T-helper 1 cell treated with Interleukin-12 subunit alpha and Interleukin-12 subunit beta and Interleukin-4 antibody, amounts not matched to agents 30 μg/mL and 1 μg/mL, for 36 hours (primary cell): Measurements from ENCODE around the gene CIAO2B.

ENCODE experiments used
- H3K27ac Mint-ChIP-seq: one replicate; pipeline ENCODE4 v1.8.0; 2021; ENCODE audit warnings: mild to moderate bottlenecking, mixed read lengths
- H3K27me3 Mint-ChIP-seq: one replicate; pipeline ENCODE4 v1.8.0; 2021; ENCODE audit warnings: low read depth, mixed read lengths
- H3K36me3 Mint-ChIP-seq: one replicate; pipeline ENCODE4 v1.8.0; 2021; ENCODE audit warnings: low read depth, mixed read lengths
- H3K4me1 Mint-ChIP-seq: one replicate; pipeline ENCODE4 v1.8.0; 2021; ENCODE audit warnings: low read depth, mixed read lengths
- H3K4me3 Mint-ChIP-seq: one replicate; pipeline ENCODE4 v1.8.0; 2021; ENCODE audit warnings: mild to moderate bottlenecking, moderate library complexity, mixed read lengths
- H3K9me3 Mint-ChIP-seq: one replicate; pipeline ENCODE4 v1.8.0; 2021; ENCODE audit warnings: mixed read lengths

Gene CIAO2B

DNA sequence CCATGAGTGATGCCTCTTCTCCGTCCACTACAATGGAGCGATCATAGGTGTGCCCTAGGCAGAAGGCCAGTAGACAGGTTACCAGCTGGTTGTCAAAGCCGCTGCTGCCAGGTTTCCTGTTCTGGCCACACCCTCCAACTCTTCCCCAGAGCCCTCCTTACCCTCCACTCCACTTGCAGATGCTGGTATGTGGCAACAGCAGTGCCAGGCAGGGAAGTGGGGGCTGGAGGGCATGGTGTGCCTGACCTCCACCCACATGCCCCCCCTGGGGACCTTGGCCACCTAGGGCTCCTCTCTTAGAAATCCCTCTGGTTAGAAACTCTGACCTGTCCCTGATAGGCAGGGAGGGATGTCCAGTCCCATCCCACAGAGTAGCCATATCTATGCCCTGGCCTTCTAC lies 10.3 kb downstream of the CIAO2B start:
- Mint-ChIP-seq H3K27me3 (peaks cover 42% of the 10 kb centered on the region), H3K36me3 (no peaks in the 10 kb centered on the region), H3K4me3 (no peak overlapping the region)

DNA sequence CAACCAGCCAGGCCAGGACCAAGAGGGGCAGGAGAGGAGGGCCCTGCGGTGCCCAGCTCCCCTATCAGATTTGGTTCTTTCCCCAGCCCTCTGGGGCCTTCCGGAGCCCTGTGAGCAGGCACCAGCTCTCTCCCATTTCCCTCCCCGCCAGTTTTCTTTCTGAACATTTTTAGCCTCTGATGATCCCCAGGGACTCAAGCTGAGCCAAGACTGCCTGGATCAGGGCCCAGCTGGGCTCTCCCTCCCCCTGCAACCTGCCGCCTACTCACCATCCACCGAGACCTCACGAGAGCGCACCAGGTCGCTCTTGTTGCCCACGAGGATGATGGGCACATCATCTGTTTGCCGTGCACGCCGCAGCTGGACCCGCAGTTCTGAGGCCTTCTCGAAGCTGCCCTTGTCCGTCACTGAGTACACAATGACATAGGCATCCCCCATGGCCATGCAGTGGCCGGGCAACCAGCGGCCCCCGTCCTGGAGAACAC lies 10.9 kb downstream of the CIAO2B start:
- no peak overlapping the region for H3K27ac Mint-ChIP-seq
- no peaks in the 10 kb centered on the region for H3K36me3 Mint-ChIP-seq
- no peaks in the 10 kb centered on the region for H3K9me3 Mint-ChIP-seq
- H3K4me1 Mint-ChIP-seq, result peaks cover 11% of the 10 kb centered on the region
- H3K4me3 Mint-ChIP-seq, result no peak overlapping the region
- peaks cover 43% of the 10 kb centered on the region for H3K27me3 Mint-ChIP-seq

More for the DNA sequence above, 10.3 kb downstream of the CIAO2B start:
- H3K9me3 Mint-ChIP-seq, result no peaks in the 10 kb centered on the region
- H3K27ac Mint-ChIP-seq, result no peak overlapping the region
- peaks cover 14% of the 10 kb centered on the region for H3K4me1 Mint-ChIP-seq

DNA sequence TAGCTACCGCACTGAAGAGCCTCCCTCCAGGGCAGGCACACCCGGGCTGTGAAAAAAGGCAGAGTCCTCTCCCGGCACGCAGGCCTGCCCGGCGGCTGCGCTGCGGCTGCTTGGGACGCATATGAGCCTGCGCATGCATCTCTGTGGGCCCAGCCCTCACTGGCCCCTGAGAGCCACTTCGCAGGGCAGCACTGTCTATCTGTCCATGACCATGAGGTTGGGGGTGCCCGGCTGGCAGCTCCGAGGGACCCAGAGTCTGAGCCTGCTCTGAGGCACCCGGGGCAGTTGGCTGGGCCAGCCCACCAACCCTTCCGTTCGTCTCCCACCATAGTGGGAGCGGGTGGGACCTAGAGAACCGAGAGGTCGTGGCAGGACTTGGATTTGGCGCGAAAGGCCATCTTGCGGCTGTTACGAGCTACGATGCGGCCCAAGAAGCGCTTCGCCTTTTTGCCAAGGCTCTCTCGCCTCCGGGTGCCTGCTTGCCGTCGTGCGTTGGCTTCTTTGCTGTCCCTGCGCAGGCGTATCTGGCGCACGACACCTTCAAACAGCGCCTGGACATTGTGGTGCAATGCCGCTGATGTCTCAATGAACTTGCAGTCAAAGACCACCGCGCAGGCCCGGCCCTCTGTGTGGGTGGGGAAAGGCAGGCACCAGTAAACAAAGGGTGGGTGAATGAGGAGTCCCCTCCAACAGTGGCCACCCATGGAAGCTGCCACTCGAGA lies 12.3 kb downstream of the CIAO2B start:
- H3K27ac Mint-ChIP-seq, result no peak overlapping the region
- peaks cover 46% of the 10 kb centered on the region for H3K27me3 Mint-ChIP-seq

DNA sequence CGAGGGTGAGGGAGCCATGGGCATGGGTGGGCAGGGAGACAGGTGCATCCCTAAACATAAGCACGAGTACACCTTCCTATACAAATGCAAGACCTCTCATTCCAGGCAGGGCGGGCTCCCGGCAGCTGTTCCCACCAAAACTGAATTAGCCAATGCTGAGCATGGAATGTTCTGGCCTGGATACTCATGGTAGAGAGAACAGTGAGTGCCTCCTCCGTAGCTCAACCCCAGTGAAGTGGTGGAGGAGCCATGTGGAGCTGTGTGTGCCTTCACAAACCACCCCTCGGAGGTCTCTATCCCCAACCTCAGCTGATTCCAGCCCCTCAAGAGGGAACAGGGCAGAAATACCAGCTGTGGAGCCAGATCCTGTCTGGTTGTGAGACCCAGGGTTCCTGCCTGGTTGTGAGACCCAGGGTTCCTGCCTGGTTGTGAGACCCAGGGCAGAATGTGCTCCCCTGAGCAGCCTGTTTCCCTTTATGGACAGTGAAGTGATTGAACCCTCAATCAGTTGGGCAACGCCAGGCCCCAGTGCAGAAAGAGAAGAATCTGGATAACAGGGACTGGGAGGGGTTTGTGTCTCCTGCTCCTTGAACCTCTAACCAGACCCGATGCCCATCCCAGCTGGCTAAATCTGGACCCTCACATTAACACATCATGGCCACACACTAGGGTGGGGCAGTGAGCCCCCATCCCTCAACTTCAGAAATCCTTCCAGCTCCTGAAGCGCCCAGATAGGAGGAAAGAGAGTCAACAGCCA lies 13.1 kb downstream of the CIAO2B start:
- Mint-ChIP-seq H3K27ac (no peak overlapping the region), H3K9me3 (no peaks in the 10 kb centered on the region), H3K36me3 (no peaks in the 10 kb centered on the region), H3K4me1 (peaks cover 4% of the 10 kb centered on the region), H3K4me3 (no peak overlapping the region), H3K27me3 (peaks cover 41% of the 10 kb centered on the region)

More for the DNA sequence above, 12.3 kb downstream of the CIAO2B start:
- peaks cover 4% of the 10 kb centered on the region for H3K4me1 Mint-ChIP-seq
- H3K9me3 Mint-ChIP-seq, result no peaks in the 10 kb centered on the region
- no peak overlapping the region for H3K4me3 Mint-ChIP-seq
- no peaks in the 10 kb centered on the region for H3K36me3 Mint-ChIP-seq

DNA sequence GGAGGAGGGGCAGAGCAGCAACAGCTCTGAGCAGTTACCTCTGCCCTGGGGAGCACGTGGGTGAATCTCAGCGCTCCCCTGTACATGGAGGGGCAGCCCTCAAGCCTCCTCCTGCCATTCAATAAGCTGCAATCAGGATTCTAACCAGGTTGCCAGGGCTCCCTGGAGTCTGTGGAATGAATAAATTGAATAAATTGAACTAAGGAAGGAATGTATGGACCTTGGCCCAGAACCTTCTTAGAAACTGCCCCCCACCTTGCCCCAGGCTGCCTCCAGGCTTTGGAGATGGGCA lies 14.0 kb downstream of the CIAO2B start:
- H3K27me3 Mint-ChIP-seq, result peaks cover 33% of the 10 kb centered on the region
- H3K27ac Mint-ChIP-seq, result no peak overlapping the region
- peaks cover 4% of the 10 kb centered on the region for H3K4me1 Mint-ChIP-seq
- H3K36me3 Mint-ChIP-seq, result no peaks in the 10 kb centered on the region
- no peaks in the 10 kb centered on the region for H3K9me3 Mint-ChIP-seq
- H3K4me3 Mint-ChIP-seq, result no peak overlapping the region

DNA sequence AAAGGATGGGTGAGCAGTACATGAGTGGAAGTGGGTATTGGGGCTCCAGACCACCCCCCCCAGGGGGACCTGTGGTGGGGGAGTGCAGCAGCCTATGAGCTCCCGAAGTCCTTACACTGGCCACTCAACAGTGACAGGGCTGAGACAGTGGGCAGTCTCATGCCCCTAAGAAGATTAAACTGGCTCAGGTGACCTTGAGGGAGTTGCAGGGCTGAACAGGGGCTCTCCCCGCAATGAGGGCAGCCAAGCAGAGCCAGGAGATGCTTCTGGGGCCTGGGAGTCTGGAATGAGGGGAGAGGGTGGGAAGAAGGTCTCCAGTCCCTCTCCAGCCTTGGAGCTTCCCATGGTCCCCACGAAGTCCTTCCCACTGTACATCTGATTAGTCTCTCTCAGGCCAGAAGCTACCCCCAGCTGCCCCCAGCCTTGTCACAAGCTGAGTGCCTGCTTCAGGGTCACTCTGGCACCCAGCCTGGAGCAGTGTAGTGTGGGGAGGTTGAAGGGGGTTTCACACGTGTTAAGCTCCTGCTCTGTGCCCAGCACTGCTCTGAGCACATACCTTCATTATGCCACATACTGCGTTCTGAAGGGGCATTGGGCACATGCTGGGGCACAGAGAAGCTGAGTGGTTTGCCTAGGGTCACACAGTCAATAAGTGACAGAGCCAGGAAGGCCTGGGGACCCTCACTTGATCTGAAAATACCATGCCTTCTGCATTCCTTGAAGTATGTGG lies 14.5 kb downstream of the CIAO2B start:
- Mint-ChIP-seq H3K4me3 (no peak overlapping the region), H3K4me1 (peaks cover 4% of the 10 kb centered on the region), H3K27me3 (peaks cover 31% of the 10 kb centered on the region), H3K36me3 (no peaks in the 10 kb centered on the region), H3K27ac (no peak overlapping the region), H3K9me3 (no peaks in the 10 kb centered on the region)

DNA sequence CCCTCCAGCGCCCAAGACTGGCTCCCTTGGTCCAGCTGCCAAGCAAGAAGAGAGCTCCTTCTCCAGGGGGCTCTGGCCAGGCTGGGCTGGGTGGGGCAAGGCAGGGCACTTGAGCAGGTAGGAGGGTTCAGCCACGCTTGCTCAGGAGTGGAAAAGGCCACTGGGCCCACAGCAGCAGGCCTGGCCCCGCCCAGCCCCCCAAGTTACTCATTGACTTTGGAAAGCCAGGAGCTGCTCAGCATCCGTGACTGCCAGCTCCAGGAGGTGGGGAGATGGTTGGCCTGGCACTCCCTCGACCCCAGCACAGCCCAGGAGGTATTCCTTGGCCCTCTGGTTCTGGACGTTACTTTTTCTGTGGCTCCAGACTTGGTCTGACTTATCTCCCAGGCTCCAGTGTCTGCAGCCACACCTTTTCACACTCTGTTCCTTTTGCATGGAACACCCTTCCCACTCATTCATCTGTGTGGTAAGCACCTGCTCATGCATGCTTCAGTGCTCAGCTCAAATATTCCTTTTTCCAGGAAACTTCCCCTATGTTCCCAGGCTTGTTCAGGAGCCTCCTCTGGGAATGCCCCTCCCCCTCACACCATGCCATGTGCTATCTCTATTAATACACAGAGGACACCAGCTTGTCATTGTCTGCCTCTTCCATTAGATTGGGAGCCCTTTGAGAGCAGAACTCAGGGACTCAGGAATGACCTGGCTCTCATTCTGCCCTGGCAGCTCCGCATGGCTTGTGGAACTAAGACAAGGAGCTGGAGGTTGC lies 15.2 kb downstream of the CIAO2B start, which contains the start of gene CDH16:
Gene CDH16 (minus strand): TSS at position 83 of the 766 bp plus-strand sequence. CDS start 820 bp downstream, outside the sequence.
- Mint-ChIP-seq H3K27ac (no peak within 1 kb of the TSS), H3K4me3 (no peak within 1 kb of the TSS)

DNA sequence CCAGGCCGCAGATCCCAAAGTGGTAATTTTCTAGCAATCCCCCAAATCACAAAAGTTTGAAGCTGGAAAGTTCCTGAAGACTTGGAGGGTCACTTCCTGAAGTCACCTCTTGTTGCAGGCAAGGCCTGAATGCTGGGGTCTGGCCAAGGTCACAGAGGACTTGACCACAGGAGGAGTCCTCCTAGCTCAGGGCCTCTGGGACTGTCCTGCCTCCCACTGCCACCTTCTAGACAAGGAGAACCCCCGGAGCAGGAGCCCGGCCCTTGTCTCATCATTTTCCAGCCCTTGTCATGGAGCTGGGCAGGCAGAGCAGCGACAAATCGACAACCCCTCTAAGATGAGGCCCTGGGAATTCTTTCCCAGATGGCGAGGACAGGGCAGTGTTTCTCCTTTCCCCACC lies 15.8 kb downstream of the CIAO2B start:
- Mint-ChIP-seq H3K9me3 (no peaks in the 10 kb centered on the region), H3K36me3 (no peaks in the 10 kb centered on the region), H3K27me3 (peaks cover 17% of the 10 kb centered on the region), H3K4me3 (no peak overlapping the region), H3K27ac (no peak overlapping the region), H3K4me1 (no peaks in the 10 kb centered on the region)

More for the DNA sequence above, 15.2 kb downstream of the CIAO2B start, which contains the start of gene CDH16:
- peaks cover 24% of the 10 kb centered on the region for H3K27me3 Mint-ChIP-seq
- no peaks in the 10 kb centered on the region for H3K36me3 Mint-ChIP-seq
- H3K9me3 Mint-ChIP-seq, result no peaks in the 10 kb centered on the region
- peaks cover 4% of the 10 kb centered on the region for H3K4me1 Mint-ChIP-seq

DNA sequence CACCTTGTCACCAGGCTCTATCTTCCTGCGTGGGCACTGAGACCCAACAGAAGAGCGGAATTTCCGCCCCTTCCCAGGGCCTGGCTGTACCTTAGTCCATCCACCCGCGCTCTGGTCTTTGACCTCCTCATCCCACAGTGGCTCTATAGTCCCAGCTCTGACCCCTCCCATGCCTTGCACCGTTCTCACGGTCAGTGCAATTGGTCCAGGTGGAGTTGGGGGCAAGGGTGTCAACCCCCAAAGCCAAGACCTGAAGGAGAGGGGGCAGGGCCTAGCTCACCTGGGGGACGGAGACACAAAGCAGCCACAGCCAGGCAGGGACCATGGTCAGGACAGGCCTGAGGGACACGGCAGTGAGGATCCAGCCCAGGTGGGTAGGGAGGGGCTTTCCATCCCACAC lies 16.5 kb downstream of the CIAO2B start:
- Mint-ChIP-seq H3K36me3 (no peaks in the 10 kb centered on the region), H3K27ac (no peak overlapping the region), H3K4me3 (no peak overlapping the region), H3K27me3 (peaks cover 11% of the 10 kb centered on the region), H3K9me3 (no peaks in the 10 kb centered on the region), H3K4me1 (no peaks in the 10 kb centered on the region)

DNA sequence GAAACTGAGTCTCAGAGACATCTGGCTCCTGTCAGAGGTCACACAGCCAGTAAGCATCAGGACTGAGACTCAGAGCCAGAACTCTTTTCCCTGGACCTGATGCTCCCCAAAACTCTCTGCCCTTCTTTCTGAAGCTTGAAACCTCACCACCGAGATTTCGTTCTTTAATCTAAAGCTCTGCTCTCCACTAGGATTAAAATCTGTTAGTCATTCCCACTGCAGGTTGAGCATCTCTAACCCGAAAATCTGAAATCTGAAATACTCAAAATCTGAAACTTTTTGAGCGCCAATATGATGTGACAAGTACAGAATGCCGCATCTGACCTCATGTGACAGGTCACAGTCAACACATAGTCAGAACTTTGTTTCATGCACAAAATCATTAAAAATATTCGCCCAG lies 17.7 kb downstream of the CIAO2B start:
- Mint-ChIP-seq H3K9me3 (no peaks in the 10 kb centered on the region), H3K4me3 (no peak overlapping the region), H3K27me3 (peaks cover 11% of the 10 kb centered on the region), H3K27ac (no peak overlapping the region), H3K4me1 (no peaks in the 10 kb centered on the region), H3K36me3 (no peaks in the 10 kb centered on the region)

DNA sequence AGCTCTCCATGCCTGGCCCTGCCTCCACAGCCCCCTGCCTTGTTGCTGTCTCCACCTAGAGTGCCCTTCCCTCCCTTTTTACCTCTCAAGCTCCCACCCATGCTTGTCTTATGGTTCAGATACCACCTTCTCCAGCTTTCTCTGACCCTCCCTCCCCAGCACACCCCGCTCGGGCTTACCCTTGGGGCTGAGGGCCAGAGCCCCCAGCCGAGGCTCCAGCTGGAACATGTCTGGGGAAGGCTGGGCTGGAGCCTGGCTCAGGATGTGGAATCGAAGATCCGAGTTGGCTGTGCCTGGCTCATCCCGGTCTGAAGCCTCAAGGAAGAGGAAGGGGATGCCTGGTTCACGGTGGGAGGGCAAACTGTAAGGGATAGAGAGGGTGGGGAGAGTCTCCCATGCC lies 19.2 kb downstream of the CIAO2B start:
- Mint-ChIP-seq H3K4me1 (no peaks in the 10 kb centered on the region), H3K9me3 (no peaks in the 10 kb centered on the region), H3K4me3 (no peak overlapping the region), H3K27me3 (peaks cover 4% of the 10 kb centered on the region), H3K27ac (no peak overlapping the region), H3K36me3 (no peaks in the 10 kb centered on the region)

DNA sequence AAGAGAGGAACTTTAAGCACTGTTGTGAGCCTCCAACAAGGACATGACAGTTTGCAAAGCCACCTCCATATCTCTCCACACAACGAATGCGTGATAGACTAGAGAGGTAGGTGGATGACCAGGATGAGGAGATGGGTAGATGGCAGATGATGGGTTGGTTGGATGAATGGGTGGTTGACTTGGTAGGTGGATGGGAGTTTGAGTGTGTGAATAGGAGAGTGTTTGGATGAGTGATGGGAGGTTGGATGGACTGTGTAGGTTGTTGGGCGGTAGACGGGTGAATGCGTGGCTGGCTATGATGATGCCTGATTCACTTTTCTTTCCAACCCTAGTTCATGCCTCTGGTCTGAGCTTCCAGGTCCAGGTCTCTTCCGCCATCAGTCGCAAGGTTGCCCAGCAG lies 19.7 kb downstream of the CIAO2B start:
- peaks cover 4% of the 10 kb centered on the region for H3K27me3 Mint-ChIP-seq
- no peaks in the 10 kb centered on the region for H3K36me3 Mint-ChIP-seq
- no peaks in the 10 kb centered on the region for H3K9me3 Mint-ChIP-seq
- H3K4me1 Mint-ChIP-seq, result no peaks in the 10 kb centered on the region
- H3K27ac Mint-ChIP-seq, result no peak overlapping the region
- H3K4me3 Mint-ChIP-seq, result no peak overlapping the region

DNA sequence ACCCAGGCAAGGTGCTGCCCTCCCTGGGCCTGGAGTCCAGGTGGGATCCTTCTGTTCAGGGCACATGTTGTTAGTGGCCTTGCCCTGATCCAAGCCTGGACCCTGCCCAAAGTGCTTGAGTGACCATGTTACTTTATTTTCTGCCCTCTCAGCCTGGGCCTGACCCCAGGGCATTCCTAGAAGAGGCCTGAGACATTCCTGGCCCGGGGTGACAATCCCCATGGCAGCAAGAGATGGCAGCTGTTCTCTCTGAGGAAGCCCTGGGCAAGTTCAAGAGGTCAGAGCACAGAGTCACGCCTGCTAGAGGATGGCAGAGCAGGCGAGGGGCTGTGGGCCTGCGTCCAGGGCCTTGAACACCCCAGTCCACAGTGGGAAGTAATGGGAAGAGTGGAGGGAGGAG lies 20.5 kb downstream of the CIAO2B start:
- peaks cover 4% of the 10 kb centered on the region for H3K27me3 Mint-ChIP-seq
- H3K4me1 Mint-ChIP-seq, result no peaks in the 10 kb centered on the region
- no peak overlapping the region for H3K4me3 Mint-ChIP-seq
- H3K27ac Mint-ChIP-seq, result no peak overlapping the region
- H3K9me3 Mint-ChIP-seq, result no peaks in the 10 kb centered on the region
- no peaks in the 10 kb centered on the region for H3K36me3 Mint-ChIP-seq

DNA sequence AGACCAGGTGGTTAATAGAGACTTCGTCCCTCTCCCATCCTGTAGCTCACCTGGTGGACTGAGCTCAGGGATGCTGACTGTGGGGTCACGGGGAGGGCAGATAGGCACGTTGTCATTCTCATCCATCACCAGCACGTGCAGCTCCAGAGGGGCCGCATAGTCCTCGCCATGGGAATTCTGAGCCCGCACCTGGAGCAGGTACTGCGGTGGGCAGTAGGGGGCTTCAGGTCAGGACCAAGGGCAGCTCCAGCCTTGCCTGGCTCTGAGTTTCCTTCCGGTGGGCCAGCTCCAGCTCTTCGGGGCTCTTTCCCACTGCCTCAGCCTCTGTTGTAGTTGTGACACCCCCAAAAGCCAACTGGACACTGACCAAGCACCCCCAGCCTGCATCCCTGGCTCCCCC lies 21.1 kb downstream of the CIAO2B start:
- no peaks in the 10 kb centered on the region for H3K9me3 Mint-ChIP-seq
- H3K4me1 Mint-ChIP-seq, result no peaks in the 10 kb centered on the region
- no peak overlapping the region for H3K27ac Mint-ChIP-seq
- H3K27me3 Mint-ChIP-seq, result peaks cover under 1% of the 10 kb centered on the region
- no peak overlapping the region for H3K4me3 Mint-ChIP-seq
- no peaks in the 10 kb centered on the region for H3K36me3 Mint-ChIP-seq
